ENCODE data around the gene CNFN. TPM values are rescaled to one million over a fixed set of nuclear protein-coding genes. Genes with fewer than 3 reads are reported as not detected.

CNFN gene
- total RNA-seq, 1 experiment from 2014 or later: 4.6 TPM

GRCh38 chr19:42355896-42356295, 34.2 kb downstream of the CNFN start:
- no TSS peak for BruUV-seq (replicated peaks)
- Histone ChIP-seq H3K27ac (ENCODE audit: low read length) (no peak overlapping the region), H3K4me3 (ENCODE audit: low read depth in 2 of 2, low read length in 2 of 2) (no peak overlapping the region), H3K9me3 (ENCODE audit: control insufficient read depth, insufficient read depth, low read depth, low read length) (no peaks in the 10 kb centered on the region), H3K36me3 (ENCODE audit: control insufficient read depth, insufficient read depth, low read length) (no peaks in the 10 kb centered on the region), H3K4me1 (ENCODE audit: control insufficient read depth, insufficient read depth, low read length) (no peaks in the 10 kb centered on the region), H3K27me3 (ENCODE audit: control insufficient read depth, insufficient read depth, low read length) (no peaks in the 10 kb centered on the region)
- DNase-seq (ENCODE audit: low read depth, low spot score) (no peak), ATAC-seq (no peak)
- in situ Hi-C loops (cut with HindIII; ENCODE audit: low pct_unique_long_range_greater_than_20kb, low sequenced_read_pairs) (no loop called here), intact Hi-C loops (cut with micrococcal nuclease; ENCODE audit: unreplicated experiment) (no loop called here)
- CTCF ChIA-PET: no interaction called here
- POLR2A ChIA-PET: no interaction called here
- no peak for TF ChIP-seq SIN3A (IDR thresholded peaks at IDR 0.05; ENCODE audit: borderline replicate concordance, insufficient read depth, low read depth, low read length)
- TF ChIP-seq TCF7L2 (IDR thresholded peaks at IDR 0.05; ENCODE audit: low read depth, low read length): no peak
- no peak for TF ChIP-seq CTCF (IDR thresholded peaks at IDR 0.05)
- TF ChIP-seq POLR2AphosphoS5 (IDR thresholded peaks at IDR 0.05; ENCODE audit: low read depth, low read length): no peak
- TF ChIP-seq REST (IDR thresholded peaks at IDR 0.05; ENCODE audit: insufficient read depth in 1 of 2, low read depth in 2 of 2, low read length in 1 of 2): no peak

- DNase-seq (ENCODE audit: low read depth, low spot score) (no peak), ATAC-seq (no peak)
- Histone ChIP-seq H3K9me3 (ENCODE audit: control insufficient read depth, insufficient read depth, low read depth, low read length) (no peaks in the 10 kb centered on the region), H3K4me1 (ENCODE audit: control insufficient read depth, insufficient read depth, low read length) (no peaks in the 10 kb centered on the region), H3K4me3 (ENCODE audit: low read depth in 2 of 2, low read length in 2 of 2) (no peak overlapping the region), H3K27ac (ENCODE audit: low read length) (no peak overlapping the region), H3K36me3 (ENCODE audit: control insufficient read depth, insufficient read depth, low read length) (no peaks in the 10 kb centered on the region), H3K27me3 (ENCODE audit: control insufficient read depth, insufficient read depth, low read length) (no peaks in the 10 kb centered on the region)
- in situ Hi-C loops (cut with HindIII; ENCODE audit: low pct_unique_long_range_greater_than_20kb, low sequenced_read_pairs): no loop called here
- ChIA-PET POLR2A (no interaction called here), CTCF (no interaction called here)
- TF ChIP-seq REST (IDR thresholded peaks at IDR 0.05; ENCODE audit: insufficient read depth in 1 of 2, low read depth in 2 of 2, low read length in 1 of 2) (no peak), TCF7L2 (IDR thresholded peaks at IDR 0.05; ENCODE audit: low read depth, low read length) (no peak), SIN3A (IDR thresholded peaks at IDR 0.05; ENCODE audit: borderline replicate concordance, insufficient read depth, low read depth, low read length) (no peak), POLR2AphosphoS5 (IDR thresholded peaks at IDR 0.05; ENCODE audit: low read depth, low read length) (no peak), CTCF (IDR thresholded peaks at IDR 0.05) (no peak)
- BruUV-seq (replicated peaks): no TSS peak
- intact Hi-C loops (cut with micrococcal nuclease; ENCODE audit: unreplicated experiment): no loop called here
Measured at GRCh38 chr19:42353341-42354015, 36.6 kb downstream of the CNFN start.

Data from Panc1 (cell line).